ENCODE results near the gene DHX30.
A peak's percentile ranks its signal among the peaks of the same experiment; 100 is the strongest.
"Not testable (repeated sequence)": the region's sequence is repeated elsewhere in the genome, so short reads cannot be mapped to it uniquely, and the experiment has no call there.

The DHX30 gene

DNA sequence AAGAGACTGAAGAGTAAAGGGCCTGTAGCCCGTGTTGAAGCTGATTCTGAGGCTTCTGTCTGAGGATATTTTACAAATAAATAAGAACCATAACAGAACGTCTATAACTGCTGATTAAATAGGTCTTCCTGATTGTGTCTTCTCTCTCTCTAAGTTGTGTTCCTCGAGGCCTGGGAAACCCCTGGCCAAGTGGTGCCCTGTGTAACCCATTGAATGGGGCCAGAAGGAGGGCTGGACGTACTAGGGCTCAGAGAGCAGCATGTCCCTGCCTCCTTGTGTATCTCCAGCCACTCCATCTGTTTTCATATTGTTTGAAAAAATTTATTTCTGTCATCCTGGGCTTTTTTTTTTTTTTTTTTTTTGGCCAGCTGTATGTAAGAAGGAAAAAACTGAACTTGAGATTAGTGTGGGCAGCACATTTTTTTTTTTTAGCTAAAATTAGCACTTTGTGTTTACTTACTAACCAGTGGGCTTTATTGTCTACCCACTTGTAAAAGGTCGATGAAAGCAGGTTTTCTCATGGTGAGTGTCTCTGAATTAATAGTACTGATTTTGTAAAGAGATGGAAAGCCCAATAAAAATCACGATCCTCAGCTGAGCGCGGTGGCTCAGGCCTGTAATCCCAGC, 10.7 kb downstream of the DHX30 start:
- no peak for DNase-seq (ENCODE audit: low spot score)

DNA sequence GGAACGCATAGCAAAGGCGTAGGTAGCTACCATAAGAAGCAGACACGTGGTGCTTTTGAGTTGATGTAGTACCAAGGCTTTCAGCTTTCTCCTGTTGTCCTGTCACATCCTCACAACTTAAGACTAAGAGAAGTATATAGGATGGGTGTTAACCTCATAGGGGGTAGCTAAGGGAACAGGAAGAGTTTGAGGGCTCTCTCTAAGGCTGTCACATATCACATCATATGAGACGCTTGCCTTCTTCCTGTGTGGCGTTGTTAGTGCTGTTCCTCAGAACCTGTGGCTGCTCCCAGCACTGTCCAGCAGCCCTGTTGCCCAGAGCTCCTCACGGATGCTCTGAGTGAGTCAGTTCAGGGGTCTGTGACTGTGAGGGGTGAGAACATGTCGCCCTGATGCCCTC, 14.7 kb downstream of the DHX30 start:
- no peak for DNase-seq (ENCODE audit: low spot score)

DNA sequence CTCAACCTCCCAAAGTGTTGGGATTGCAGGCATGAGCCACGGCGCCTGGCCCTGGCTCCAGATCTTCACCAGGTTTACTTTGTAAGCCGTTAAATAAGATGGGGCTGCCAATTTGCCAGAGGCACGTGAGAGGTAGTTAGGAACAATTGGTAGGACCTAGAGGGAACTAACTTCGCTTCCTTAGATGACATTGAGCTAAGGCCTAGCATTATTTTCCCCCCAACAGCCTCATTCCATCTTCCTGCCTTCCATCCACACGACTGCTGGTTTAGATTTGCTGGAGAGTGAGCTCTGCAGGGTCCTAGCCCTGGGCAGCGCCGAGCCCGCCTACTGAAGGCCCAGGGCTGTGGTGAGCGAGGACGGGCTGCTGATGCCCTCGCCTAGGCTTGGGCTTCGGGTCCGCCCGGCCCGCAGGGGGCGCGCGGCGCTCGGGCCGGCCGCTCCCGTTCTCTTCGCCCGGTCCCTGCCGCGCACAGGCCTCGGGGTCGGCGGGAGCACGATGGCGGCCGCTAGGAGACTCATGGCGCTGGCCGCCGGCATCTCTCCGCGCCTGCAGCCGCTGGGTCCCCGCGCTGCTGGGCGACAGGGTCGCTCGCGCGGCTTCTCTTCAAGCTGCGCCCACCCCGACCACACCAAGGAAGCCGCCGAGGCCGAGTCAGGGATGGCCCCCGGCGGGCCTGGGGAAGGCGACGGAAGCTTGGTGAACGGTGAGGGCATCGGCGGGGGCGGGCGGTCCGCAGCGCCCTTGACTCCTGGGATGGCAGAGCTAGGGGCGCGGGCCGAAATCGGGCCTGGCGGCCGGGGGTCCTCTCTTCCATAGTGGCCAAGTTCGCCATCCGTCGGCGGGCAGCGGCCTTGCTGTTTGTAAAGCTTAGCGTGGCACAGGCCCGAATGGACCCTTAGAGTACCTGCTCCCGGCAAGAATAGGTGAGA, 21.9 kb downstream of the DHX30 start:
- DNase-seq (ENCODE audit: low spot score) = peak; percentile 77

GRCh38 chr3:47825590-47825989, 22.7 kb downstream of the DHX30 start:
- no peak for DNase-seq (ENCODE audit: low spot score)

DNA sequence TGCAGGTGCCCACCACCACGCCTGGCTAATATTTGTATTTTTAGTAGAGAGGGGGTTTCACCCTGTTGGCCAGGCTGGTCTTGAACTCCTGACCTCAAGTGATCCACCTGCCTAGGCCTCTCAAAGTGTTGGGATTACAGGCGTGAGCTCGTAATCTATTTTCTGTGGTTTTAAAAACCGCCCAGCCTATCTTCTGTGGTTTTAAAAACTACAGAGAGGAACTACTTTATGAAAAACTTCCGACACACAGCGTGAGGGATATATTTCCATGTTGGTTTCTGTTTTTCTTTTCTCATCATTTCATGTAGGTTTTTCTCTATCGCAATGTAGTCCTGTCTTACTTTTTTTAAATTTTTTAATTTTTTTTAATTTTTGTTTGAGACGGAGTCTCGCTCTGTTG, 26.5 kb downstream of the DHX30 start:
- not testable (repeated sequence) for DNase-seq (ENCODE audit: low spot score)

DNA sequence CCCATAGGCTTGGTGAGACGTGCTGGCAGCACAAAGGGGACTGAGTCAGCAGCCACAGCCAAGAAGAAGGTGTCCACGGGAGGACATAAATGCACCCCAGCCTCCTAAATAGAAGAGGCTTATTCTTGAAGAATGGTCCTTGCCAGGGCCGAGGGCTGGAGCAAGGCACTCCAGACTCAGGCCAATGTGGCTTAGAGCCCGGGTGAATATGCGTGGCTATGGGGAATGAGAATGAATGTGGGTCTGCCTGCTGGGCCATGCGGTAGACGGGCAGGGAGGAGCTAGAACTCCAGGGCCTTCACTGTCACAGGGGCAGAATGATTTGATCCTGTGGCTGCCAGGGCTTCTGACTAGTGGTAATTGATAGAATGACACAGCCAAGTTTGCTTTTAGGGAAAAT, 34.0 kb downstream of the DHX30 start:
- peak; percentile 55 for DNase-seq (ENCODE audit: low spot score)

GRCh38 chr3:47838503-47838902, 35.6 kb downstream of the DHX30 start:
- DNase-seq (ENCODE audit: low spot score) = no peak

DNA sequence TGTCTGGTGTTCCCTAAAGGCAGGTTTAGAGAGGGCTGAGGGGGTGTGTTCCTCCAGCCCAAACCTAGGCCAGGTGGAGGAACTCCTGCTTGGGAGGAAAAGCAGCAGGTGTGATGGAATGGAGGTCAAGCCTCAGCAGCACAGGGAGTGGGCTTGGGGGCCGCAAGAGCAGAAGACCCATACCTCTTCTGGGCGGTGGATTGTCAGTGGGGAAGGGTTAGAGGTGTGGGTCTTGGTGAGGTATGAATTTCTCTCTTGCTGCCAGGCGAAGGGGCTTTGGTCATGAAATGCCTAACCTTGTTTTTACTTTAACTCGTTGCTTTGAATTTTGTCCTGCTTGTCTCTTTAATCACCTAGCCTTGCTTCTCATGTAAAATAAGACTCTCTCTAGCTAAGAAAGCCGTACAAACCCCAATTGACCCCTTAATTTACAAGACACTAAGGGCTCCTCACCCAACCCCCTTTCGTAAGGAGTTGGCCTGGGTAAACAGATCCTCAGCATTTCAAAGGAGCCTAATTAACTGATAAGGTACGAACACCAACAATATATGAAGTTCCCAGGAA, 38.9 kb downstream of the DHX30 start:
- no peak for DNase-seq (ENCODE audit: low spot score)

GRCh38 chr3:47846186-47846879, 43.4 kb downstream of the DHX30 start:
- no peak for DNase-seq (ENCODE audit: low spot score)

DNA sequence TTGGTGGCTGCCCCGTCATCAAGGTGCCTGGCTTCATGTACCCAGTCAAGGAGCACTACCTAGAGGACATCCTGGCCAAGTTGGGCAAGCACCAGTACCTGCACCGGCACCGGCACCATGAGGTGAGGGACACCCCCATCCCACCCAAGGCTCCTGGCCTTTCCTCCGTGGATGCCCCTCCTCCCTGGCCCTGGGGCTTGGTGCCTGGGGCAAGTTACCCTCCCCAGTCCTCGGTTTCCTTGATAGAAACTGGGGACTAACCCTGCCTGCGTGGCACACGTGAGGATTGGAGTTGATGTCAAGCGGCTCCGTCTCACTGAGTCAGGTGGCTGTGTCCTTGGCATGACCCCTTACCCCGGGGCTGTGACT, 43.9 kb downstream of the DHX30 start:
- no peak for DNase-seq (ENCODE audit: low spot score)

DNA sequence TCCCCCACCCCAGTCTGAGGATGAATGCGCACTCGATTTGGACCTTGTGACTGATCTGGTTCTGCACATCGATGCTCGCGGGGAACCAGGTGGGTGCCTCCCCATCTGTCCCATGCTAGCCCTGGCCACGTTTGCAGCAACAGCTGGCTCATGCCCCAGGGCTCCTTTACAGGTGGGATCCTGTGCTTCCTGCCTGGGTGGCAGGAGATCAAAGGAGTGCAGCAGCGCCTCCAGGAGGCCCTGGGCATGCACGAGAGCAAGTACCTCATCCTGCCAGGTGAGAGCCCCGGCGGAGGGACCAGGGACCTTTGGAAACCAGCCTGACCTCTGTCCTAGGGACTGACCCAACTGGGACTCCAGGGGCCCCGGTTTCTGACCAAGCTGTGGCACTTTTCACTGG, 44.3 kb downstream of the DHX30 start:
- no peak for DNase-seq (ENCODE audit: low spot score)

GRCh38 chr3:47847801-47848518, 45.0 kb downstream of the DHX30 start:
- DNase-seq (ENCODE audit: low spot score) = no peak

DNA sequence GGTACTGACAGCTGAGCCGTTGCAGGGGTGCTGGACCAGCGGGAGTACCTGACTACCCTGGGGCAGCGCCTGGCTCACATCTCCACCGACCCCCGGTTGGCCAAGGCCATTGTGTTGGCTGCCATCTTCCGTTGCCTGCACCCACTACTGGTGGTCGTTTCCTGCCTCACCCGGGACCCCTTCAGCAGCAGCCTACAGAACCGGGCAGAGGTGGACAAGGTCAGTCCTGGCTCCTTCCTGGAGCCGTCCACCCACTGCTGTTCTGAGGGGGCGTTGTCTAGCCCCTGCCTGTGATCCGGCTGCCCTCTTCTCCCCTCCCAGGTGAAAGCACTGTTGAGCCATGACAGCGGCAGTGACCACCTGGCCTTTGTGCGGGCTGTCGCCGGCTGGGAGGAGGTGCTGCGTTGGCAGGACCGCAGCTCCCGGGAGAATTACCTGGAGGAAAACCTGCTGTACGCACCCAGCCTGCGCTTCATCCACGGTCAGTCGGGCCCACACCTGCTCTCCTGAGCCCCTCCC, 45.7 kb downstream of the DHX30 start:
- no peak for DNase-seq (ENCODE audit: low spot score)

- no peak for DNase-seq (ENCODE audit: low spot score)
Measured at GRCh38 chr3:47849186-47849698, 46.3 kb downstream of the DHX30 start.

DNA sequence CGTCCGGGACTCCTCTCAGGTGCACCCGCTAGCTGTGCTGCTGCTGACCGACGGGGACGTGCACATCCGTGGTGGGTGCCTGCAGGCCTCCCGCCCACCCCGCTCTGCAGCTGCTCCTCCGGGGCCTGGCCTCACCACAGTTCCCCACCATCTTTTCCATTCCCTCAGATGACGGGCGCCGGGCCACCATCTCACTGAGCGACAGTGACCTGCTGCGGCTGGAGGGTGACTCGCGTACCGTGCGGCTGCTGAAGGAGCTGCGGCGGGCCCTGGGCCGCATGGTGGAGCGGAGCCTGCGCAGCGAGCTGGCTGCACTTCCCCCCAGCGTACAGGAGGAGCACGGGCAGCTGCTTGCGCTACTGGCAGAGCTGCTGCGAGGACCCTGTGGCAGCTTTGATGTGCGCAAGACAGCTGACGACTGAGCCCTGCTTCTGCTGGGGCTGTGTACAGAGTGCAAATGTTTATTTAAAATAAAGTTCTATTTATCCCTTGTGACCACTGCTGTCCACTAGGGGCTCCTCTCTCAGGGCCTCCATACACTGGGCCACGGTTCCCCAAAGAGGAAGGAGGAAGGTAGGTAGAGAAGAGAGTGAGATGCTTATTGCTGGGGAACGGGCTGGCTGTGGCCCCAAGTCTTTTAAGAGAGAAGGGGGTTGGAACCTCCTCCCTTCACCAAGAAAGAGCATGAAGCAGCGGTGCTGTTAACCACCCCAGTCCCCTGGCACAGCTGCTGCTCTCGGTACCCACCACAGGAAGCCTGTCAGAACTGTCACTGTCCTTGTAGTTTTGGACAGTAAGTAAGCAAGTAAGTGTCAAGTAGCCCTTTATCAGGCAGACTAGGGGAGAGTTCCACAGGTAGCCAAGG, 47.0 kb downstream of the DHX30 start:
- DNase-seq (ENCODE audit: low spot score) = no peak

DNA sequence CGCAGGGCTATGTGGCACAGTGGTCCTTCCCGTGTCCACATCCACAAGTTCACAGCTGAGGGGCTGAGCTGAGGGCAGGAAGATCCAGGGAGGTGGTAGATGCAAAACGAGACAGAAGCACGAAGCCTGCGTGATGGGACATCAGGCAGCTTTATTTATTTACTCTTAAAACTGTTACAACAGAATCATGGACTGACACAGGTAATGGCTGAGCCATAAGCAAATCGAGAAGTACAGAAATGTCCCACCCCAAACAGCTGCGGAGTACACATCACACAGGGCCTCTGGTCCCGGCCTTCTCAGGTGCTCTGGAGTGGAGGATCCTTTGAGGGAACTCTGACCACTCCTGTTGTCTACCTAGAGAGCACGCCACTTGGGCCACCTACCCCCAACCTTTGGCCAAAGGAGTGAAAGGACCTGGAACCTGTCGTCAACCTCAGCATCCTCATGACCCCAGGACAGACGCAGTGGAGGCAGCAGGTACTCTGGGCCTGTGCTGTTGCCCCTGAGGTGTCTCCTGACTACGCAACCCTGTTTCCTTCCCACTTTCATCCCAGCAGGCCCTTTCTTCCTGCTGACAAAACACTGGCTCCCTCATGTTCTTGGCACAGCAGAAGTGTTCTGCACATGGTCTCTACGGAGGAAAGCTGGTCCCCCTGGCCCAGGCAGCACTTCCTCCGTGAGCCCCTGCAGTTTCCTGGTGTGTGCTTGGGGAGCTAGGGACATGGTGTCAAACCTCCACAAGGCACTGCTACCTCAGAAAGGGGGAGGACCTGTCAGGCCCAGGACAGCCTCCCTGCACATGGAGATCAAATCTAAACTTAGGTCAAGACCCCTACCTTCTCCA, 47.8 kb downstream of the DHX30 start:
- no peak for DNase-seq (ENCODE audit: low spot score)

DNA sequence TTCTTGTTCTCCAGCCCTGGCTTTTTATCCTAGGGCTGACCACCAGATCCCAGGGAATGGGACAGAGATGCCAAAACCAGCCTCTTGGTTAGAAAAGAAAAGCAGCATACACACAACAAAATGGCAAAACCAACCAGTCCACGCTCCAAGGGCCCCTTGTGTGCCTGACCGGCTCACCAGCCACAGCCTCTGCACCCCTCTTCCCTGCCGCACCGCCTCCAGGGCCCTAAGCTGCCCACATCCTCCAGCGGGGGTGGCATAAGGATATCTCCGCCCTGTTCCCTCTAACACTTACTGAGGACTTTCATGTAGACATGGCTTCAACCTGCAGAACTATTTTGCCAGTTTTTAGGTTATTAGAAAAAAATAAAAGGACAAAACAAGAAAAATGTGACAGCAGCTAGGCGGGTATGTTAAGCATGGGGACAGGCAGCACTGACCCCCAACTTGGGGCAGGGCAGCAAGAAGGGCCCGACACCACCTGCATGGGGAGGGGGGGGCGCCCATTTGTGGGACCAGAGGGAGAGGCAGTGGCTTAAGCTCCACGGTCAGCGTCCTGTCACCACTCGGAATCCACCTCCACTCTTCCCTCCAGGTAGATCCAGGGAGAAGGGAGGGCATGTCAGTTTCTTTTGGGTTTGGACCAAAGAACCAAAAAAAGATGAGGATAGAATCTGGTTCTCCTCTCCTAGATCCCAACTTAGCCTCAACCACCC, 49.1 kb downstream of the DHX30 start:
- no peak for DNase-seq (ENCODE audit: low spot score)

DNA sequence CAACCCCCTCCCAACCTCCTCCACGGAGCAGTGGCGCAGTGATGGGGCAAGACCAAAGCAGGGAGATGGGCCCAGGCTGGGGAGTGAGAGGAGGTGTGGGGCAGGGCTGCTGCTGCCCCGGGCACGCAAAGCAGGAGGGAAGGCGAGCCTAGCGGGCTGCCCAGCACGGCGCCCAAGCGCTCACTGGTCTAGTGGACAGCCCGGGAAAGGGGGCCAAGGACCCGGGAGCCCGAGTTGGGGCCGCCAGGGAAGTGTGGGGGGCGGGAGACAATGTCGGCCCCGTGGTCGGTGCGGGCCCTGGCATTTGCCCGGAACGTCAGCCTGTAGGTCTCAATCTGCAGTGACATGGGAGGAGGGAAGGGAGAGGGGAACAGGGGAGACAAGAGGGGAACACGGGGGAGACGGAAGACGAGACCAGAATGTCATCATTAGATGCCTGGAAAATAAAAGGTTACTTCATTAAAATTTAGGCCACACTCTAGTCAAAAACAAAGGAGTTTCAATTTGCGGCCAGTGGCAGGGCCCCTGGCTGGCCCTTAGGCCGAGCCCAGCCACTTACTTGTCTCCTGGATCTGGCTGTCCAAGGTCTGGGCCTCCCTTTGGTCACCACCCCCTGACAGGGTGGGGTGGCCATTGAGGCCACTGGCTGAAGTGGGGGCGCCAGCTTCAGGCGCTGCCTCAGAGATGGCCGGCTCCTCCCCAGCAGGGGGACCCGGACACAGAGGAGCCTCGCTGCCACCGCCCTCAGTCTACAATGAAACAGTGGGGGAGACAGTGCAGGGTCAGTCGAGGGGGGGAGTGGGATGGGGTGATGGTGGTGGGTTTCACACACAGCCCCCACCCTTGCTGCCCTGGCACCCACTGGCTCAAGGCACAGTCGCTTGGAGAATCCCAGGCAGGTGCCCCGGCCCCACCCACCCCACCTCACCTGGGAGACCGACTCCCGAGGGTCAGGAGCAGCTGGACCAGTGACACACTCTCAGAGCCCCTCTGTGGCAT, 50.0 kb downstream of the DHX30 start:
- peak; percentile 39 for DNase-seq (ENCODE audit: low spot score)

All from globus pallidus (tissue), 1 donor.